Non-pigmented ciliary epithelial cell (primary cell): Measurements from ENCODE around the gene KRTAP12-1.

Experiments used
- DNase-seq: peaks from one replicate; pipeline ENCODE4 v3.0.0-alpha.2; 2010; ENCODE audit warnings: low read depth

Gene KRTAP12-1

DNA sequence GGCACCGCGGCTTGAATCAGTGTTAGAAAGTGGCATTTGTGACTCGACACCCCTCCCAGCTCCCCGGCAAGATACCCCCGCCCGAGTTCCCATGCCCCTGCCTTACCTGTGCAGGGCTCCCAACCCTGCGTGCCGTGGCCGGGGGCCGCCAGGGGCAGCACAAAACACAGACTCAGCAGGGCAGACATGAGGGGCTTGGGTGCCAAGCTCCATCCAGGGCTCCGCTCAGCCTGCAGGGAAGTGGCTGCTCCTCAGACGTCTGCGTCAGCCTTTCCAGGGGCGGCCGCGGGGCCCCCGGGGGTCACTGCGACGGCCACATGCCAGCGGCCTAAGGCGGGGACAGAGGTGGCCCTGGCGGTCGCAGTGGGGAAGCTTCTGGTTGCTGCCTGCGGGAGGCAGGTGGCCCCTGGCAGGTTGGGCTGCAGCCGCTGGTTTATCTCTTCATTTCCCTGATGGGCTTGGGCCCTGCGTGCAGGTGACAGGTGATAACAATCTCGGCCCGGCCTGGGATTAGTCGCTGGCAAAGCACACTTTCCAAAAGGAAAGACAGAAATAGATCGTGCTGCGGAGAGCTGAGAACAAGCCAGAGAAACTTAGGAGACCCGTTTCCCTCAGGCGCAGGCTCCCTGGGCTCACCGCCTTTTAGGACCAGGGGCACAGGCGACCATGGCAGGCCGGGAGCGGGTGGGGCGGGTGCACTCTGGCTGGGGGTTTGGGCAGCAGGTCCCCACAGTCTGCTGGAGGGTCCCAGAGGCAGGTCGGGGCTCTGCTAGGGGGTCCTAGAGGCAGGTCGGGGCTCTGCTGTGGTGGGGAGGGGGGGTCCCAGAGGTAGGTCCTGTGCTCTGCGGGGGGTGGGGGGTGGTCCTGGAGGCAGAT is 29.6 kb upstream of the KRTAP12-1 start, which contains the start of gene TSPEAR:
Gene TSPEAR (minus strand): TSS at position 246 of the 876 bp plus-strand sequence. CDS start 58 bp downstream, at position 188.
- DNase-seq, result no peak

DNA sequence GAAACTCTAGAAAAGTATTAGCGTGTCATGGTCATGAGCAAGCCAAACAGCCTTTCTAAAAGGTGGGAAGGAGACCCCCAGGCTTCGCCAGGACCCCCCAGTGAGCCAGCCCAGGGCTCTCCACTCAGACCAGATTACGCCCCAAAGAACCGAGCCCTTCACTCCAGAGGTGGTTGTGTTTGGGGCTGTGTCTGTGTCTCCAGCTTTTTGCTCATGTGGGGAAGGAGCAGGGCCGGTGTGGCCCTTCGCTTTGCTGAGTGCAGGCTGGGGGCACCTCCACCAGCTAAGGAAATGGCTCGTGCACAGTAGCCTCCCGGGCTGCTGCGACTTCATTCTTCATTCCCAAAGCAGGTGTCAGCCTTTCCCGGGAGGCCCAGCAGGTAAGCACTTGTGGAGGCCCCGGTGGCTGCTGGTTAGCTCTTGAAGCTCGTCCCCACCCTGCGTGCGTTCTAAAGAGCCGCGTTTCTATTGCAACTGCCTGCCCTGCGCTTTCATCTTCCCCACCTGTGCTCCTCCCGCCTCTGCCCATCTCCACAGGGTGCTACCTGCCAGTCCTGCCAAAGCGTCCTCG is 28.9 kb upstream of the KRTAP12-1 start:
- no peak for DNase-seq

DNA sequence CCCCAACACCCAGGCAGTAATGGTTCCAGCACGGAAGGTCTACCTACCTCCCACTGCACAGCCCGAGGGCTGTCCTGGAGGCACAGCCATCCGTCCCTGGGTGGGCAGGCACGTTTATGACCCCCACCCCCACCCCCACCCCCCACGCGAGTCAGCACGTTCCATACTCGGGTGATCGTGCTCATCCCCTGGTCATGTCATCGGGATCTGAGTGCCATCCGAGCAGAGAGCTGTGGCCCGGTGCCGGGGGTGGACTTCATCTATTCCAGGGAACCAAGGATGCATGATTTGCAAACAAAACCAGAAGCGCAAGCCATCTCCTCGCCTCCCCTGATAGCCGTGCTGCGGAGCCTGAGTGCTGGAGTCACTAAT is 28.3 kb upstream of the KRTAP12-1 start:
- no peak for DNase-seq

DNA sequence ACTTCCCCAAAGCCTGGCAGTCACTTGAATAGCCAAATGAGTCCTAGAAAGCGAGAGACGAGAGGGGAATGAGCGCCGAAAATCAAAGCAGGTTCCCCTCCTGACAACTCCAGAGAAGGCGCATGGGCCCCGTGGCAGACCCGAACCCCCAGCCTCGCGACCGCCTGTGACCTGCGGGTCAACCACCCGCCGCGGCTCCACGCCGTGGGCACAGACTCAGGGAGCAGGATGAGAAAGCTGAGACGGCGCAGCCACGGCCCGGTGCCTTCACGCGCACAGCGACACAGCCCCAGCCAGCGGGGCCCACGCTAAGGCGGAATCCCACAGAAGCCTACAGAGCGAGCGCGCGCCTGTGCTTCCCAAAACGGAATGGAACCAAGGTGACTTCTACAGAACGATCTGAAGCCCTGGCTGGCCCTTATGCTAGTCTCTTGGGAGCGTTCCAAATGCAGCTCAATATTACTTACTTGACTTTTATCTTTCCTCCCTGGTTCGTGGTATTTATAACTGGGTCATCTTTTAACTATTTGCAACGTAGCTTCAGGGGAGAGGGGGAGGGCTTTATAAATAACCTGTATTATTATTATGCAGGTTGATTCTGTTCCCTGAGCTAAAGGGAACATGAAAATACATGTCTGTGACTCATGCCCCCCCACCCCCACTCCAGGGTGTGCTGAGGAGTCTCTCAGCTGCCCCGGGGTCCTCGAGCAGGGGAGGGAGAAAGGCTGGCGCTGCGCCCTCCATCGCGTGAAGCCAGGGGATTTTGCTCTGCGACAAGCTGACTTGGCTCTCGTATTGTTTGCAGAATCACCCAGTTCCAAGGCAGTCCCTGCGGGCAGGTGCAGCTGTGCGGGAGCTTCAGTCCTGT is 27.7 kb upstream of the KRTAP12-1 start:
- DNase-seq, result peak; percentile 4

DNA sequence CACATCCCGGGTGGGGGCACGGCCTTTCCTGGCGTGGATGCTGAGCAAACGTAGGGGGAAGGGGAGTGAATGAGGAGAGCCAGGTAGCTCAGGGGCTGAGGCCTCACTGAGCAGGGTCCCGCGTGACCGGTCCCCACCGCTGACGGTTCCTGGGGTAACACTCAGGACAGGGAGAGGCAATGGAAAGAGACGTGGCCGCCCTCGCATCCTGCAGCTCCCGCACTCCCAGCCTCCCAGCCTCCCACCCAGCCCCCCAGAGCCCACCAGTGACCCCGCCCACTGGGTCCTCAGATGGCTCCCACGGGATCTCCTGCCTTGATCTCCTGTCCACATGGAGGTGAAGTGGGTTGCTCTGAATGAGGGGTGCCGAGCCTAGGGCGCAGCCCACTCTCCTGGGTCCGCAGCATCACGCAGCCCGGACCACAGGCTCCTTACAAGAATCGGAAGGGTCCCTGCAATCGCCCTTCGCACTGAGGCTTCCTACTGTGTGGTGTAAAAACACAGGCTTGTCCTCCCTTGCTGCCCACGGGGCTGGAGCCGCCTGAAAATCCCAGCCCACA is 27.0 kb upstream of the KRTAP12-1 start:
- DNase-seq, result no peak

DNA sequence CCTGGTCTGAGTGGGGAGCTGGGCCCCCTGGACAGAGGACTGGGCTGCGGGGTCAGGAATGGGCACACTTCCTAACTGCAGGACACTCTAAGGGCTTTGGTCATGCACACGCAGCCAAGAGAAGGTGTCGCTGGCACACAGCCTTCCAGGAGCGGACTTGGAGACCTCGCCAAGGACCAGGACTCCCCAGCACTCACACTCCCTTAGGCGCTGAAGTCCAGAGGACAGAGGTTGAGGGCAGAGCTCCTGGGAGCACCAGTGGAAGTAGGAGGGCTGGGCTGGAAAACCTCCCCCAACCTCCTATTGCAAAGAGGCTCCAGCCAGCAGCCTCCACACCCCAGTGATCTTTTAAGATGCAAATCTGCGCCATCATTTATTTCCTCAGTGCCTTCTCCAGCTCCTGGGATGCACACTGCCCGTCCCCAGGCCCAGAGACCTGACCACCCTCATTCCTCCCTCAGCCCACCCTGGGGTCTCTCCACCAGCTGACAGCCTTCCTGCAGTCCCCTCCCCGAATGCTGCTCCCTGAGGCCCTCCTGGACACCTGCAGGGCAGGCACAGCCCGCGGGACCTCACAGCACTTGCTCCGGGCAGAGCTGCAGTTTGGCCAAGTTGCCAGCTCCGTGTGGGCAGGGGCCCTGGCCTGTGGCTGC is 26.4 kb upstream of the KRTAP12-1 start:
- DNase-seq, result no peak

DNA sequence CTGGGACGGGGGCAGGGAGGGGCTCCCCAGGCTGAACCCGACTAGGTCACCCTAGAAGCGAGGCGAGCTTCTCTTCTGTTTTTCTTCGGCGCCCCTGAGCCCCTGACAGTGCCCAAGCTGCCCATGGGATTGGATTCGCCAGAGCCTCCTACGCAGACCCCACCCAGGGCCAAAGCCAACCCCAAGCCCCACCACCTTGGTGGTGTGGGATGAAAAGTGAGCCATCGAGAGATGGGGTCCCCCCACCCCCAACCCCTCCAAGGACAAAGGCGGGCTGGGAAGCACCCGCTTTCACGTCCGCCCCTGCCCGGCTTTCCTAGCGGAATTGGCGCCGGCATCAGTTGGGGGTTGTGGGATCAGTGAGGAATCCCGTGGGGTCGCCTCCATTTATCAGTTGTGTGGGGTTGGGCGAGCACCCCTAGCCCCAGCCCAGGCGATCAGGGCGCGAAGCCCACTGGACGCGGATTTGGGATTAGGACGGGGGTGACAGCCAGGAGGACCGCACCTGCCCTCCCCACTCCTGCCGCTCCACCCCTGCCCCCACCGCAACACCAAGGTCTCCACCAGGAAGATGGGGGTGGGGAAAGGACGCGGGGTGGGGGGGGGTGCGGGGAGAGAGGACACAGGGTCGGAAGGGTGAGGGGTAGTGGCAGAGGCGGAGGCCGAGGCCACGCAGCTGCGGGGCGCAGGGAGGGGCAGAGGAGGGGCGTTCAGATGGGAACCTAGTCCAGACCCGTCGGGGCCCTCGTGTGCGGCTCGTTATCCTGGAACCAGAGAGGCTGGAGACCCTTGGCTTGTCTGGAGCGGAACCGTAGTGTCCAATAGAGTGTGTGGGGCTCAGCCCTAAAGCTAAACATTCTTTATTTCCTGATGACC is 25.0 kb upstream of the KRTAP12-1 start:
- DNase-seq, result no peak

- no peak for DNase-seq
Measured at GRCh38 chr21:44706026-44706705, 24.2 kb upstream of the KRTAP12-1 start.

DNA sequence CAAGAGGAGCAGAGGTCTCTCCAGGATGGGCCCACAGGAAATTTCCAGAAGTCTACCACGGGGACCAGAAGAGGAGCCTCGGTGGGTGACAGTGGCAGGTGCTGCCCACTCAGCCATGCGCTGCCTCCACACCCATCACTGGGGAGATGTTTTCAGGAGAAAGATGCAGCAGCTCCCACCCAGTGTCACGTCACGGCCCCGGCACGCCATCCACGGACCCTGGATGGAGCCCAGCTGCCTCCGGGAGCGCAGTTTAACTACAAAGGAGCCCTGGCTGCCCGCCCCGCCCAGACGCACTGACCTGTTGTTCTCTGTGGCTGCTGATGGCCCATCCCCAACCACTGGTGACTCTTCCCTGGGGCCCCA is 22.7 kb upstream of the KRTAP12-1 start:
- DNase-seq, result no peak

GRCh38 chr21:44703731-44704635 is 22.0 kb upstream of the KRTAP12-1 start:
- no peak for DNase-seq

- no peak for DNase-seq
Measured at GRCh38 chr21:44702973-44703730, 21.2 kb upstream of the KRTAP12-1 start.

GRCh38 chr21:44702111-44702972 is 20.4 kb upstream of the KRTAP12-1 start:
- DNase-seq, result no peak

GRCh38 chr21:44701541-44701940 is 19.6 kb upstream of the KRTAP12-1 start:
- DNase-seq, result no peak

DNA sequence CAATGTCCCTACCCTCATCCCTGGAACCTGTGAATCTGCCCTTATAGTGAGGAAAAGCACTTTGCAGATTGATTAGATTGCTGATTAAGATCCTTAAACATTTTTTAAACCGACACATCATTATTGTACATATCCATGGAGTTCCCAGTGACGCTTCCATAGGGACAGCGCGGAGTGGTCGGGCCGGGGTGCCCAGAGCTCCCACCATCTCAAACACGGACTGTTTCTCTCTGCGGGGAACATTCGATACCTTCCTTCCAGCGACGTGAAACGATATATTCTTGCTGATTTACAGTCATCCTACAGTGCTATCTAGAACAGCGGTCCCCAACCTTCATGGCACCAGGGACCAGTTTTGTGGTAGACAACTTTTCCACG is 19.0 kb upstream of the KRTAP12-1 start:
- no peak for DNase-seq

DNA sequence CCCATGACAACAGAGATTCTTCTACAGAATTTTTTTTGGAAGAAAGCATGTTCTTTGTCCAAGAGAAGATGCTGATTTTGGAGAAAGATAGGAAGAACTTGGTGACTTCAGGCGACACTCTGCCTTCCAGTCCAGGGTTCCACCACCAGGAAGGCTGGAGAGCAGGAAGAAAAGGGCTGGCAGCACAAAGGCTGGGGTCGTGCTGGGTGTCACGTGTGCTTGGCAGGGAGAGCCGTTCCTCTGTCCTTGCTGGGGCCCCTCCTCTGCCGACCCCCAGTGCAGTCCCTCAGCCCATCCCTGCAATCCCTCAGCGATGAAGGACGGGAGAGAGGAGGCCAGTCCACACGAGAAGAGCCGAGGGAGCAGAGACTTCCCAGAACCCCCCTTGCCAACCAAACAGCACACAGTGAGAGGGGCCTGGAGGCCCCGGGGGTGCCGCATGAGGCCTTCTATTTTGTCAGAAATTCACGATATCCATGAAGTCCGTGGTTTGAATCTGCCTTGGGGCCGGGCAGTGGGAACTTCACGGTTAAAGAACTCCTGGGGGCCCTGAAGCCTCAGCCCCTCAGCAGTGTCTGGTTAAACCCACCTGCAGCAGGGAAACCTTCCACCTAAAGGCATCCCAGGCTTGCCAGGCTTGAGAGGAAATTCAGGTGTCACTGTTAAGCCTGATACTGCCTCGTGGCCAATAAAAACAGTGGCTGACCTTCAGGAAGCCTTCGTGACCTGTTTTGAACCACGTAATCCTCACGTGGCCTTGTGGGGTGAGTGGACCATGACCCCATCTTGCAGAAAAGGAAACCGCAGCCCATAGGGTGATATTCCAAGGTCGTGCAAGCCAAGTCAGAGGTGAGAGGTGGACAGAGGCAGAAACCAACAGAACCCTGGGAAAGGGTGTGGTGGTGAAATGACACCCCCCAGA is 18.4 kb upstream of the KRTAP12-1 start:
- DNase-seq, result no peak

DNA sequence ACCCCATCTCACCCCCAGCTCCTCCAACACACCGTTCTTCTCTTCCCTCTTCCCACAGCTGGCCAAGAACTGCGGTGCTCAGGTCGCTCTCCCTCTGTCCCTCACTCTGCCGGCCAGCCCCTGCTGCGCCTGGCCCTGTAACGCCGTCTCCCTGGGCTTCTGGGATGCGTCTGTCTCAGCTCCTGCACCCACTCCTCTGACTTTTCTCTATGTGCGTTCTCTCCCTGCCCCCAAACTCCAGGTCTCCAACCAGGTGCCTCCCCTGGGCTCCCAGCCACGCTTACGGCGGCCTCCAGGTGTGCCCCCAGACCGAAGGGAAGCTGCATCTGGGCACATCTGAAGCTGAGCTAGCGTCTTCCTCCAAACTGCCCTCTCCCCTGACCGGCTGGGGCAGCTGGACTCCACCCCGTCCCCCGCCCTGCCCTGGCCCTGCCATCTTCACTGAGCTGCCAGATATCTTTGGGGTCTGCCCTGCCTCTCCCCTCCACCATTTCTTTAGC is 17.6 kb upstream of the KRTAP12-1 start:
- no peak for DNase-seq
